Right kidney (tissue), 1 donor: ENCODE measurements around the gene ZNF618.

Experiments
- DNase-seq: peaks from one replicate; pipeline ENCODE4 v3.0.0-alpha.2; 2016

Gene ZNF618

DNA sequence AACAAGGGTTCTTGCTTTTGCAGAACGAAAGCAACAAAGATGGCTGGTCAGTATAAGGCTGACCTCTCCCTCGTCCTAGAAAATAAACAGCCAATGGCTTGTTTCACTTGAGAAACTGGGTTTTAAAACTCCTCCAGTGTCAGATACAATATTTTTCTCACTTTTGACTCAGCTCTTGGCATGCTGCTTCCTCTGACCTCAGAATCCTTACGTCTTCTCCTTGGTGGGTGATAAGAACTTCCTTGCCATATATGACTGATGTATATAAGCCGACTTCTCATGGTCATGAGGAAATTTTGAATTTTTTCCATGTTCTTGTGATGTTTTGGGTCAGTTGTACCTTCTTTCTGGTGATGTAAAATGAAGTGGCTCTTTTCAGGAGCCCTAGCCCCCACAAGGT is 3.8 kb downstream of the ZNF618 start:
- no peak for DNase-seq

DNA sequence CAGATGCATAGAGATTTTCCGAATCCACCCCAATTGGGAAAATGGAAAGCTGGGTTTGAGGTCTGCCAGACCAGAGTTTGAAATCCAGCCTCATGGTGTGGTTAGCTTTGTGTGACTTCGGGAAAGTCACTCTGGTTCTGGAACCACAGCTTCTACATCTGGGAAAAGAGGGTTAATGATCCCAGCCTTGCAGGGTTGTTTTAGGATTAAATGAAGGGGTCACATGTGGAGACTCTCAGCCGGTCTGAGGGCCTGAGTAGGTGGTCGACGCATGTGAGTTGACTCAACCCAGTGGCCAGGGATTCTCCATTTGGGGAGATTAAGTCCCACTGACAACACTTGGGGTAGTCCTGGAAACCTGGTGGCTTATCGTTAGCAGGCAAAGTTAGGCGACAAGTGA is 6.1 kb downstream of the ZNF618 start:
- no peak for DNase-seq

DNA sequence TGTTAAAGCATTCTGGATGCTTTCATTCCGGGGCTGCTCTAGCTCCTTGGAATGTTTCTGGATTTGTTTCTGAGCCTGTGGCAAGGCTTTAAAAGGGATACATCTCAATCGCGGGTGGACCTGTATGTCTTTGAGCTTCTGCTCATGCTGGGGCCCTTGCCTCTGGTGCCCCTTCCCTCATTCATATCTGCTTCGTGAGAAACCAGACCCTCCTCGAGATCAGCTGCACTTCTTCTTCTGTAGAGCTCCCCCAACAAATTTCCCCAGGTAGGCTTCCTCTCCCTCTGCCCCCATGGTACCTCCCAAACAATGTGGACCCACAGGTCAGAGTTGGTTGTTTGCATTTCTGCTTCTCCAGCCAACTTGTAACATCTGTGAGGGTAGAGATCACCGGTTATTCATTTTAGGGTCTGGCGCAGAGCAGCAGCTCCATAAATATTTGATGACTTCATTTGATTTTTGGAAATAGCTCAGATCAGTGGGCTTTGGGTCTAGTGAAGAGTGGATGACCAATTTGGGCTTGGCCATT is 6.6 kb downstream of the ZNF618 start:
- no peak for DNase-seq

DNA sequence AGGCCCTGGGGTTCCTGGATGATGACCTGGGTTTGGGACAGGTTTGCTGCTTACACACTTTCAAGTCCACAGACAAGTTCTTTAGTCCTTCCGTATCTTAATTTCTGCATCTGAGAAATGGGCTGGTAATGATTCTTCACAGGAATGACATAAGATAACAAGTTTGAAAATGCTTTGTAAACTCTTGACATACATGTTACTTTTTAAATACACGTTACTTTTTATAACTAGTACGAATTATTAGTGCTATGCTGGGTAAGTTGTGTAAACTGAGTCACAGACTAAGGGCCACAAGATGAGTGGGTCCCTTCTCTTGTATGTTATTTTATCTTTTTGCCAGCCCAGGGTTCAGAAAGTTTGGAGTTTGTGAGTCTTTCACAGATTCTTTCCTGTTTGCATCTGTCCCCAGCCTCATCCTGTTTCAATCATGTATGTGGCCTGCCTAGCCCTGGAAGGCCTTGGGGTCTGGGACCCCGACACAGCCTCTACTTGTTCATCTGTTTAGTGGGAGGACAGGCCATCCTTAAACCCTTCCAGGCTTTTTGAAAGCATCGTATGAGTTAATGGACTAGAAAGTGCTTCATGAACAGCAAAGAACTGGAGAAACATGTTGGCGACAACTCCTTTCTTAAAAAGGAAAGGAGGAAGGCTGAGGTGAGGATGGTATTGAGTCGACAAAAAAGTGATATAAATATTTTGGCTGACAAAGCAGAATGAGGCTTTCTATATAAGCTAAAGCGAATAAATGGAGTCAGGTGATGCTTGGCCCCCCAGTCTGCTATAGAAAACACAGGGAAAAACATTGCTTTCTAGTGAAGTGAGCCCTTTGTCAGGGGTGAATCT is 9.3 kb downstream of the ZNF618 start:
- DNase-seq: no peak

DNA sequence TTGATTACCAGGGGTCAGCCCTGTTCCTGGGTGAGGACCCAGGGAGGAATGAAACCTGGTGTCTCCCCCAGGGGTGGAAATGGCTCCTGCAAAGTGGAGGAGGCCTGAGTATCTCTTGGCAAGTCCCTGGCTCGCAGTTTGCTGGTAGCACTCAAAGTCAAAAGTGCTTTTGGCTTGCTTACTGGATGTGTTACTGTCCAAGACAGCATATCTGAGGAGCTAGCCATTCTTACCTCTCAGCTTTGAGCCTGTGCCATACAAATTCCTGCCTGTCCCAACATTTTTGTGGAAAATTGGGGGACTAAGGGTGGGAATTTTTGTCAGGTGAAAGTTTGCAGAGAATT is 9.9 kb downstream of the ZNF618 start:
- DNase-seq: no peak

DNA sequence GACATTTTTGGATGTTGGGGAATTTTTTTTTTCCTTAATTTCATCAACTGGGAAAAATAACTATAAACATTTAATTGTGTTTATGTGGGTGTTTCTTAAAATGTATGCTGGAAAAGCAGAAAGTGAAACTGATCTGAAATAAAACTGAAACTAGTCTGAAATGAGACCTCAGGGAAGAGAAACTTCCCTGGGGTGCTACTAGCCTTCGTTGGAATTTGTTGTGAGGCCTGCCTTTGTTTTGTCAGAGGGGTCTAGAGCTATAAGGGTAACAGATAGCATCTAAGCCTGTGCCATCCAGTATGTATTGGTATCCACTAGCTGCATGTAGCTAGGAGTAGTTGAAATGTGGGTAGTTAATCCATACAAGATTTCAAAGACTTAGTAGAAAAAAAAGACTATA is 10.4 kb downstream of the ZNF618 start:
- DNase-seq: no peak

DNA sequence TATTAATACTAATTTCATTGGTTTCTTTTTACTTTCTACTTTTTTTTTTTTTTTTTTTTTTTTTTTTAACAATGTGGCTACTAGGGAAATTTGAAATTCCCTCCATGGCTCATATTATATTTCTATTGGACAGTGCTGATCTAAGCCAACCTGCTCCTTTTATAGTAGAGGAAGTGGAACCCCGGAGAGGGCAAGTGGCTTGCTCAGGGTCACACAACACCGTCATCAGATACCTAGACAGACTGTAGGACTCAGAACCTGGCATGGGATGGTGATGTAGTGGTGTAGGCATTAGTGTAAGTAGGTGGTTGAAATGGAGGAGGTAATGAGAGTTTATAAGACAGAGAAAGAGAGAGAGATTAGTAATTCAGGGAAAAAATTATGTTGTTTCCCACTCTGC is 10.8 kb downstream of the ZNF618 start:
- no peak for DNase-seq

DNA sequence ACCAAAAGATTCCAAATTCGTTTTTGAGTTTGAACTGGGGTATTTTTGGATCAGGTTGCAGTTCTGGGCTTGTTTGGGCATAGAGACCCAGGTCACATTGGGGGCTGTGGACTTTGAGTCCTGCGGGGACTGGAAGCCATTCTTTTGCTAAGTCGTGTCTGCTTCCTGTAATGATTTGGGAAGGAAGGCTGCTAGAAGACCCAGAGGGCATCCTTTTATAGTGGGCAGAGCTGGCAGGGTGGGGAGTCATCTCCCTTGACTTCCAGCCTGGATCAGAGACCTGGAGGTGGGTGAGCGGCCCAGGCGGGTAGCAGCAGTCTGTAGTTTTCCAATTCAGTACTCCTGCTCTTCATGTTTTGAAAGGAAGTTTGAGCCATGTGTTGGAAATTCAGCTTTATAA is 11.3 kb downstream of the ZNF618 start:
- no peak for DNase-seq

DNA sequence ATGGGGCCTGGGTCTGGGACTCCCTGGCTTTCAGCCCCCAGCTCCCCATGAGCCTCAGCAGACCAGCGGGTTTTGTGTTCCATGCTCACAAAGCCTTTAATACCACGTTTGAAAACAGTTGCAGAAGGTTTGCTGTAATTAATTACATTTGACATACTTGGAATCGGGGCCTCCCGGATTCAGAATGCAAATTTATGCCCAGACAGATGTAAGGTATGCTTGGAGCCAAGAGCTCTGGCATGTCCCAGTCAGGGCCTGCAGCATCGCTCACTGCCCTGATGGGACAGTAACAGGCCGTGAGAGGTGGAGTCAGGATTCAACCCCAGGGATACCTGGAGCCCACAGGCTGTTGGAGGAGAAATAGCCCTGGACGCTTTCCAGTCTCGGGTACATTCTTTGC is 12.2 kb downstream of the ZNF618 start:
- DNase-seq: no peak

DNA sequence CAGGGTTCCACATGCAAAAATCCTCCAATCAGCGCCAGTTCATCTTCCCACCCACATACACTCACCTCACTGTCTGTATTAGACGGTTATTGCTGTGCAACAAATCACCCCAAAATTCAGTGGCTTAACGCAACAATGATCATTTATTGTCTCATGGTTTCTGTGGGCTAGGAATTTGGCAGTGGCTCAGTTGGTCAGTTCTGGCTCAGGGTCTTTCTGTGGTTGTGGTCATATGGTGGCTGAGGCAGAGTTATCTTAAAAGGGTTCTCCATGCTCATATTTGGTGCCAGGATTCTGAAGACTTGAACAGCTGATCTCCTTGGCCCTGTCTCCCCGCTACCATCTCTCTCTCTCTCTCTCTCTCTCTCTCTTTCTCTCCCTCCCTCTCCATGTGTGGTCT is 12.9 kb downstream of the ZNF618 start:
- DNase-seq: no peak

DNA sequence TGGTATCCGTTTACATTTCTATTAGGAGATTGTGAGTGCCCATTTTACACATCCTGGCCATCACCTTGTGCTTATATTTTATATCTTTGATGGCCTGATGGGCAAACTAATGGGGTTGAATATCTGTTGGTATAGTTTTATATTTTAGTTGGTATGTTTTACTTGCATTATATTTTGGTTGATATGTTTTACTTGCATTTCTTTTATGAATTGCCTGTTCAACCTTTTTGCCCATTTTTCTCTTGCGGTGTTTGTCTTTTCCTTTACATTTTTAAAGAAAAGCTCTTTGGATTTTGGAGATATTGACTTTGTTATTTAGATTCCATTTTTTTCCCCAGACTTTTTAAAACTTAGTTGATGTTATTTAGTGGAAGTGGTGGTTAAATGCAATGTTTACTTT is 14.6 kb downstream of the ZNF618 start:
- no peak for DNase-seq

DNA sequence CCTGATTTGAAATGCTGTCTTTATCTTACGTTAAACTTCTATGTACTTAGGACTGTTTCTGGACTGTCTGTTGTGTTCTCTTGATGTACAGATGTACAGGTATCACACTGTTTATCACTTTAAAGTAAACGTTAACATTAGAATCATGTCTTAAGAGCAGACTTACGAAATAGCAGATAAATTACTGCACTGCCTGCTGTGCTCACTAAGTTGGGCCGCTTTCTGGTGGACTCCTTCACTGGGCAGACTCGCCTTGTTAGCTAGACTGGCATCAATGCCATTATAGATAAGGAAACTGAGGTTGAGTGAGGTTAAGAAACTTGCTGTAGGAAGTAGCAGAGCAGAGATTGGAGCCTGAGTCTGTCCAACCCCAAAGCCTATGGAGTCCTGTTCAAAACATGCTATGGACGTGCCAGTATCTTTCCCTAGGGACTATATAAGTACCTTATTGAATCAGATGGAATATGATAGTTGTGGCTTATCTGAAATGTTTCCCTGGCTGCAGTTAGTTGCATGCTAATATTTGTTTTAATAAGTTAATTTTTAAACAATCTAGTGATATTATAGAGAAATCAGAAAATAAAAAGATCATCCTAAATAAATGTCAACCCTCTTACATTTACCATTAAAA is 16.9 kb downstream of the ZNF618 start:
- no peak for DNase-seq

DNA sequence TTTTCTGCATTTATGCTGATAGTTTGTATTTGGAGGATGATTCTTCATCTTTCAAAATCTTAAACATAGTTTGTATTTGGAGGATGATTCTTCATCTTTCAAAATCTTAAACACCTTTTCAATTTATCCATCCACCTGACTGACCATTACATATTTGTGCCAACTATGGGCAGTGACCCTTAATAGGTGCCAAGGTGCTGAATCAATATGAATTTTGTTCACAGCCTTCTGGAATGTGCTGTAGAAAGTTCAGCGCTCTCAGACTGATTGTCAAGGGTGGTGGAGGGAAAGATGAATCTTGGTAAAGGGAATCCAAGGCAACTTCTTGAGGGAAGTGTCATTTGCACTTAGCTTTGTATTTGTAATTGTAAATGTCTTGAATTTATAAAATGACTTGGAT is 18.1 kb downstream of the ZNF618 start:
- no peak for DNase-seq

DNA sequence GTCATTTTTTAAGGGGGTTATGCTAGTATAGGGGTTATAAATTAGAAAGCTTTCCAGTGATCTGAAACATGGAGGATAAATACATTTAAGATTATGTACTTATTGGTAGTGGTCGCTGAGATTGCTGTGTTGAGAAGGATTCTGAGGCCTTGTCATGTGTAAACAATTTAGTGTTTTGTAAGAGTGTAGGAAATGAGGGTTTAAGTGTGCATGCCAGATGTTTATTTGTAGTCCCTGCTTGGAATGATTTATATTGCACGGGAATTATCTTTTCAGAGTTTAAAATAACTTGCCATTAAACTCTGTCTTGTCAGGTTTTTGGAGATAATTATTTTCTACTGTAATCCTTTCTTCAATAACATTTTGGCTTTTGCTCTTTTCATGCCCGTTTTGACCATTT is 19.4 kb downstream of the ZNF618 start:
- no peak for DNase-seq

DNA sequence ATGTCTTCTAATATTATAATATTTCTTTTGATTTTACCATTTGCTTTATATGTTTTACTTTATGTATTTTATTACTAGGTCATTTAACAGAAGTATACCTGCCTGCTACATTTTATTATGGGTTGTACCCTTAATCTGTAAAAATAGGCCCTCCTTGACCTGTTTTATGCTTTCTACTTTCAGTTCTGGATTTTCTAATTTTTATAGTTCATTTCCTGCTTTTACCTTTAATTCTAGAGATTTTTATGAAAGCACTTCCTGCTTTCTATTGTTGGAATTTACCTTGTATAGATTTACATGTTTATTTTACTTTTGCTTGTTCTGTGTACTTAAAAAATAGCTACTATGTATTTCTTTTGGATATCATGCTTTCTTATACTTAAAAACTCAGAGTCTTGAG is 20.6 kb downstream of the ZNF618 start:
- DNase-seq: no peak

DNA sequence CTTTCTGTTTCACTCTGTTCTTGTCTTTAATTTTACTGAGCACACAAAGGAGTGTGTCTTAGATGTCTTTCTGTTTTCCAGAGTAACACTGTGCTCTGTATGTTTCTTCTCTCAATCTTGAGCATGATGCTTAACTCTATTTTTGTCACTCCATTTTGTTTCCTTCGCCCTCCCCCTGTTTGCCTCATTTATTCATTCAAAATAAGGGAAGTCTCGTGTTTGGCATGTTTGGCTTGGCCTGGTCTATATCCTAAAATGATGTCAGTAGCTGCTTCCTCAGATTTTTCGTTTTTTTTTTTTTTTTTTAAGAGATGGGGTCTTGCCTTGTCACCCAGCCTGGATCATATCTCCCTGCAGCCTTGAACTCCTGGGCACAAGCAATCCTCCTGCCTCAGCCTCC is 22.0 kb downstream of the ZNF618 start:
- no peak for DNase-seq

DNA sequence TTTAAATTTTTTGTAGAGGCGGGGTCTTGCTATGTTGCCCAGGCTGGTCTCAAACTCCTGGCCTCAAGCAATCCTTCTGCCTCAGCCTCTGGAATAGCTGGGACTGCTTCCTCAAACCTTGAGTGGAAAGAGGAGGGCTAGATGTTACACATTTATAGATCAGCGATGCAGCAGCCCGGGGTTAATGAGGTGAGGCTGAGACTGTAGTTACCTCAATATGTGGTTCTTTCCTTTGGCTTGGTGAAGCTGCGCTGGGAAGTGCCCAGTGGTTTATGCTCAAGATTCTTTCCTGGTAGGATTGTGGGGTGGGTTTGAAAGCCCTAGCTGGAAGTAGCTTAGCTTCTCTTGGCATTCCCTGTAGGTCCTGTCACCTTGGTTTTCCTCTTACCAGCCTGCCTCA is 22.5 kb downstream of the ZNF618 start:
- DNase-seq: no peak

DNA sequence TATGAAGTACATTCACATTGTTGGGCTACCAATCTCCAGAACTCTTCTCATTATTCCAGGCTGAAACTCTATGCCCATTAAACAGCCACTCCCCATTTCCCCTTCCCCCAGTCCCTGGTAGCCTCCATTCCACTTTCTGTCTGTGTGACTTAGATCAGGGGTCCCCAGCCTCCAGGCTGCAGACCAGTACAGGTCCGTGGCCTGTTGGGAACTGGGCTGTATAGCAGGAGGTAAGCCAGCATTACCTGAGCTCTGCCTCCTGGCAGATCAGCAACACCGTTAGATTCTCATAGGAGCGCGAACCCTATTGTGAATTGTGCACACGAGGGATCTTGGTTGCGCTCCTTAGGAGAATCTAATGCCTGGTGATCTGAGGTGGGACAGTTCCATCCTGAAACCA is 23.1 kb downstream of the ZNF618 start:
- no peak for DNase-seq

DNA sequence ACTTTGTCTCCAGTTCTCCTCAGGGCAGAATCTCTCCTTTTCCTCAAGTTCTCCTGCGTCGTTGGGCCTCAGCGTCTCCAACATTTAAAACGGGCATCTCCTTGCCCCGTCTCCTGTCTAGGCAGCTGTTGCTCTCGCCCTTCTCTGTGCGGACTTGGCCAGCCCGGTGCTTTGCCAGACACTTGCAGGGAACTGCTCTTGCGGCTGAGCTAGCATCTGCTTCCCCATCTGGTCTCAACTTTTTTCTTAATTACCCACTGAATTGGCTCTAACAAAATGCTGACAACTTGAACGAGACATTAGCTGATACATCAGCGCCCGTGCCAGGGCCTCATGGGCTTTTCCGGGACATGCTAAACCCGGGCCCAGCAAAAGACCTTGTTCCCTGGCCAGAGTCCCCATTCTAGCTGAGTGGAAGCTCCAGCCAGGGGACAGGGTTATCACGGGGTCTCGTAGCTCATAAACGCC is 25.1 kb downstream of the ZNF618 start:
- no peak for DNase-seq

DNA sequence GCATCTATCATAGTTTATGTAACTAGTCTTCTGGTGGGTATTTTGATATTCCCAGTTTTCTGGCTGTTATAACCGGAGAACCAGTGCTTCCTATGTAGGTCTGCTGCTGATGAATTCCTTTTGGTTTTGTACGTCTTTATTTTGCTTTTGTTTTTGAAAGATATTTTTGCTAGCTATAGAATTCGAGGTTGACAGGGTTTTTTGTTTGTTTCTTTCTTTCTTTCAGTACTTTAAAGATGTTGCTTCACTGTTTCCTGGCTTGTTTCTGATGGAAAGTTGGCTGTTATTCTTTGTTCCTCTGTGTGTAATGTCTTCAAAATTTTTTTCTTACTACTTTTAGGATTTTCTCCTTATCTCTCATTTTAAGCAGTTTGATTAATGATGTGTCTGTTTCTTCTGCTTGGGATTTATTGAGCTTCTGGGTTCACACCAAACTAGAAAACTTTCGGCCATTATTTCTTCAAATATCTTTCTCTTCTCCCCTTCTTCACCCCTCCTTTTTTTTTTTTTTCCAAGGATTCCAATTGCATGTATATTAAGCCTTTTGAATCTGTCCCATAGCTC is 27.5 kb downstream of the ZNF618 start:
- DNase-seq: no peak

DNA sequence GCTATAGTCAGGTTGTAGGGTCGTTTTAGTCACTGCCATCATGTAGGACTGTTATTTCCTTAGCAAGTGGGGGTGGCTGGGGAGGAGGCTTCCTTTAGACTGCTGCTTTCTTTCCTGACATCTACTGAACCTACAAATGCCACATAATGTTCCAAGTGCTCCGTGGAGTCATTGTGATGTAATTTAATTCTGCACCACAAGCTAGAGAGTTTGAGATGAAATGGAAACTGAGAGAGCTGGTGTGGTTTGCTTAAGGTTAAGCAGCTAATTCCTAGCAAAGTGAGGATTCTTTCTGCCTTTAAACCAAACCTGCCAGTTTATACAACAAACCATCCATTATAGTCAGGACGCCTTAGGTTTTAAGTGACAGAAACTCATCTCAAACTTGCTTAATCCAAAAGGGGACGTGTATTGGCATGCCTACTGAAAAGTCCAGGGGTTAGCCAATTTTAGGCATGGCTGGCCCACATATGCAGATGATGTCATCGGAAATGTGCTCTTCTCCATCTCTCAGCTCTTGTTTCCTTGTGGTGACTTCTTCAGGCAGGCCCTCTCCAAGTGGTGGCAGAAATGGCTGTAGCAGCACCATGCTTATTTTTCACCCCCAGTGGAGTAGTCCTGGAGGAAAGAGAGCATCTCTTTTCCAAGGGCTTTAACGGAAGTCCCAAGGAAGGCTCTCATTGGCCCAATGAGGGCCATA is 30.5 kb downstream of the ZNF618 start:
- DNase-seq: no peak

DNA sequence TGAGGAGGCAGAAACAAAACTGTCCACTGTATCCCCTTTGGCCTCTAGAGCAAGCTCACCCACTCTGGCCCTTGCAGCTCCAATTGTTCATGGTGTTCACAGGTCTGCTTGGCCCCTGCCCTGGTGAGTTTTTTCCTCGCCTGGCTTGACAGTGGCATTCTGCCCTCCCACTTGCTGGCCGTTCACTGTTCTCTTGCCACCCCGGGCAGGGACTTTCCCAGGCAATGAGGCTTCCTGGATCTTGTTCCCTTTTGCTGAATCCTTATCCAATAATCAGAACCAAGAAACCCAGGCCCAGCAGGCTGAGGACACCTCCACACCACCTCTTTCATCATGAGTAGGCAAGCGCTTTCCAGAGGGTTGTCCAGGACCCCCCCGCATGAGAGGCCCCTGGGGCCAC is 31.2 kb downstream of the ZNF618 start:
- no peak for DNase-seq

DNA sequence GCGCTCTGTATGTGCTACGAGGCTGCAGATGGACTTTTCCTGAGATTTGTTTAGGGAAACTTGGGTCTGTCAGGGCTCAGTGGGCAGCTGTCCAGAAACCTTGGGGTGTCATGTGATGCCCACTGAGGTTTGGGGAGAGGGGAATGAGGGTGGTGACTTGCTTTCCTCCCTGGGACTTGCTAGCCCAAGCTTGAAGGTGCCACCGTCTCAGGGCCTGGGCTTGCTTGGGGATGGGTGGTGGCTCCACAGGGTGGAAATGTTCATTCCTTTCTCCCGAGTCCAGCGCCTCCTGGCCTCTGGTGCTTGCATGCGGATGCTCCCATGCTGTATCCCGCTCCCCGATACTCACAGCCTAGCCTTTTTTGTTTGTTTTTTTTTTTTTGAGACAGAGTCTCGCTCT is 33.3 kb downstream of the ZNF618 start:
- no peak for DNase-seq
